ENCODE measurements around the gene GOSR2.

GRCh38 chr17:46949291-46950174 lies 26.6 kb downstream of the GOSR2 start:
- no peak for TF ChIP-seq EZH2 (IDR thresholded peaks at IDR 0.05; ENCODE audit: borderline replicate concordance)
- no peak for TF ChIP-seq CTCF (IDR thresholded peaks at IDR 0.05; ENCODE audit: poor library complexity)
- no peak for TF ChIP-seq EZH2phosphoT487 (IDR thresholded peaks at IDR 0.05; ENCODE audit: low read depth, severe bottlenecking, unreplicated experiment)

Data from hepatocyte (in vitro differentiated cells).